Tibial nerve (tissue), 4 donors: Measurements from ENCODE around the gene IFITM5. TPM values are rescaled to one million over a fixed set of nuclear protein-coding genes. Genes with fewer than 3 reads are reported as not detected.
A peak's percentile ranks its signal among the peaks of the same experiment; 100 is the strongest.
"Not testable (repeated sequence)": the region's sequence is repeated elsewhere in the genome, so short reads cannot be mapped to it uniquely, and the experiment has no call there.

Experiments
- DNase-seq, 2 donors: peaks; one replicate each; pipeline ENCODE4 v3.0.0-alpha.2; 2019; ENCODE audit warnings: low spot score in 2 of 2
- H3K27ac ChIP-seq, 4 donors: fragments of 200-600 bp; sonication (generic) in 3 of 4; one replicate each; pipeline ENCODE4 v1.5.1; 2017 to 2019; ENCODE audit warnings: mild to moderate bottlenecking in 1 of 4
- H3K27me3 ChIP-seq, 2 donors: fragments of 200-600 bp; sonication (generic) in 1 of 2; one replicate each; pipeline versions ENCODE4 v1.5.1 to v1.6.0; 2017 to 2019
- H3K36me3 ChIP-seq, 3 donors: fragments of 200-600 bp; sonication (generic); one replicate each; pipeline ENCODE4 v1.5.1; 2018 to 2019
- H3K4me1 ChIP-seq, 4 donors: fragments of 200-600 bp; sonication (generic) in 3 of 4; one replicate each; pipeline ENCODE4 v1.5.1; 2017 to 2019
- H3K4me3 ChIP-seq, 4 donors: fragments of 200-600 bp; sonication (generic) in 3 of 4; one replicate each; pipeline ENCODE4 v1.5.1; 2017 to 2019; ENCODE audit warnings: mild to moderate bottlenecking in 1 of 4, moderate library complexity in 1 of 4
- H3K9me3 ChIP-seq, 4 donors: fragments of 200-600 bp; sonication (generic) in 3 of 4; one replicate each; pipeline ENCODE4 v1.5.1; 2017 to 2019
- EP300 ChIP-seq, 2 donors: sonication (generic); formaldehyde crosslinking; IDR thresholded peaks; one replicate each; pipeline ENCODE4 v1.6.1; 2017; ENCODE audit warnings: antibody characterized with exemption in 2 of 2, mild to moderate bottlenecking in 1 of 2
- POLR2A ChIP-seq, 2 donors: fragments of 450-650 bp; IDR thresholded peaks; one replicate each; pipeline ENCODE4 v1.6.1; 2017; ENCODE audit warnings: antibody characterized with exemption in 2 of 2, mild to moderate bottlenecking in 2 of 2, moderate library complexity in 2 of 2
- WGBS, 2 donors: methylation state at CpG; one replicate each; pipeline ENCODE4 v1.1.5; 2018; 5-methylcytosine and 5-hydroxymethylcytosine counted together
- total RNA-seq, 4 donors: library from RNA; depleted of rRNA; stranded (reverse); fragments of >200 nt; gene quantifications; one replicate each; pipeline ENCODE4 v1.1.0, GENCODE V29; 2016
- TF ChIP-seq, protein P1 (sequence below), 5 experiments: fragments of 200-600 bp in 3 of 5; fragments of 450-650 bp in 2 of 5; sonication (generic) in 3 of 5; IDR thresholded peaks; one replicate each; pipeline ENCODE4 v1.5.1; 2016 to 2019; ENCODE audit warnings: antibody characterized with exemption in 5 of 5, mild to moderate bottlenecking in 3 of 5, moderate library complexity in 2 of 5

Gene IFITM5
- total RNA-seq, 4 donors from 2014 or later, result not detected

DNA sequence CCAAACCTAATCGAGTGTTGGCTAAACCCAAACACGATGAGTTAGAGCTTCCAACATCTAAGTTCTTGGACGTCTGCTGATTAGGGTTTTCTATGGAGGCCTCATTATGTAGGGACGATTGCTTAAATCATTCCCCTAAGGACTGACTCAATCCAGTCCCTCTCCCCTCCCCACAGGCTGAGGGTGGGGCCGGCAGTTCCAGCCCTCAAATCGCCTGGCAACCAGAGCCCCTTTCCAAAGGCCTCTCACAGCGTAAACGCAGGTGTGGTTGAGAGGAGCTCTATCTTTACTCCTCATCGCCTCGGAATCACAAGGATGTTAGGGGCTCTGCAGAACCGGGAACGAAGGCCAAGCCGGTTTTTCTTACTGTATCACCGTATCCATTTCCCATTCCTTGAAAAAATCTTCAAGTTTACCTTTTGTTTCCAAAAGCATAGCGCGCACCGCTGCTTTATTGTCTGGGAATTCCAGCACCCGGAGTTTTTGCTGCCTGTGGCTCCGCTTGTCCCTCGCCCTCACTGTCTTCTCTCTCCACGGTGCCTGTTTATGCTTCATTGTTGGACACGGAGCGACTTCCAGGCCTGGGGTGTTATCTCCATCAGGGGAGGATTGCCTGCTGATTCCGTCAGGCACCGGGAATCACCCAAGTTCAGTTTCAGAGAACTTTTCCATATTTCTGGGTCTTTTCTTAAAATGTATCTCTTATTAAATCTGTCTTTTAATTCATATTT is 35.1 kb upstream of the IFITM5 start:
- Histone ChIP-seq H3K27me3 (no peaks in the 10 kb centered on the region), H3K27ac (peak overlapping the region in 3 of 4 donors; percentile 6 to 89 (median 30)), H3K9me3 (no peaks in the 10 kb centered on the region), H3K36me3 (no peaks in the 10 kb centered on the region), H3K4me3 (no peak overlapping the region), H3K4me1 (peaks cover 0 to 48% (median 21%) of the 10 kb centered on the region in 4 donors)
- TF ChIP-seq, protein P1, sequence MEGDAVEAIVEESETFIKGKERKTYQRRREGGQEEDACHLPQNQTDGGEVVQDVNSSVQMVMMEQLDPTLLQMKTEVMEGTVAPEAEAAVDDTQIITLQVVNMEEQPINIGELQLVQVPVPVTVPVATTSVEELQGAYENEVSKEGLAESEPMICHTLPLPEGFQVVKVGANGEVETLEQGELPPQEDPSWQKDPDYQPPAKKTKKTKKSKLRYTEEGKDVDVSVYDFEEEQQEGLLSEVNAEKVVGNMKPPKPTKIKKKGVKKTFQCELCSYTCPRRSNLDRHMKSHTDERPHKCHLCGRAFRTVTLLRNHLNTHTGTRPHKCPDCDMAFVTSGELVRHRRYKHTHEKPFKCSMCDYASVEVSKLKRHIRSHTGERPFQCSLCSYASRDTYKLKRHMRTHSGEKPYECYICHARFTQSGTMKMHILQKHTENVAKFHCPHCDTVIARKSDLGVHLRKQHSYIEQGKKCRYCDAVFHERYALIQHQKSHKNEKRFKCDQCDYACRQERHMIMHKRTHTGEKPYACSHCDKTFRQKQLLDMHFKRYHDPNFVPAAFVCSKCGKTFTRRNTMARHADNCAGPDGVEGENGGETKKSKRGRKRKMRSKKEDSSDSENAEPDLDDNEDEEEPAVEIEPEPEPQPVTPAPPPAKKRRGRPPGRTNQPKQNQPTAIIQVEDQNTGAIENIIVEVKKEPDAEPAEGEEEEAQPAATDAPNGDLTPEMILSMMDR (IDR thresholded peaks at IDR 0.05), result no peak
- TF ChIP-seq POLR2A (IDR thresholded peaks at IDR 0.05) (no peak), EP300 (IDR thresholded peaks at IDR 0.05) (peak in 1 of 2 donors; percentile 9)
- DNase-seq, result no peak
- 62 to 65% methylated on average over 25 of the region's 25 CpGs for WGBS, 2 donors

DNA sequence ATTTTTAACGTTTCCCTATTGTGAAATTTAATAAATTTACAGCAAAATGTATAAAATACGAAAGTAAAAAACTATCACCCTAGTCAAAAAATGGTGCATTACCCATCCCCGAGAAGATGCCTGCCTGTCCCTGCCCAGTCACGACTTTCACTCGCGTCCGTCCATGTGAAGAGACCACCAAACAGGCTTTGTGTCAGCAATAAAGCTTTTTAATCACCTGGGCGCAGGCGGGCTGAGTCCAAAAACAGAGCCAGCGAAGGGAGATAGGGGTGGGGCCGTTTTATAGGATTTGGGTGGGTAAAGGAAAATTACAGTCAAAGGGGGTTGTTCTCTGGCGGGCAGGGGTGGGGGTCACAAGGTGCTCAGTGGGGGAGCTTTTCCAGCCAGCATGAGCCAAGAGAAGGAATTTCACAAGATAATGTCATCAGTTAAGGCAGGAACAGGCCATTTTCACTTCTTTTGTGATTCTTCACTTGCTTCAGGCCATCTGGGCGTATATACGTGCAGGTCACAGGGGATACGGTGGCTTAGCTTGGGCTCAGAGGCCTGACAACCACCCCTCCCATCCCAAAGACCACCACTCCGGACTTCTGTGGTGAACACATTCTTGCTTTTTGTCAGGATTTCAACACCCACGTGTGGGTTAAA is 34.4 kb upstream of the IFITM5 start:
- H3K9me3 ChIP-seq, DNase-seq, H3K36me3 ChIP-seq, H3K27me3 ChIP-seq, H3K4me3 ChIP-seq: not testable (repeated sequence)
- Histone ChIP-seq H3K27ac (peak overlapping the region in 2 of 4 donors; percentile 30 to 89), H3K4me1 (peaks cover 0 to 48% (median 22%) of the 10 kb centered on the region in 4 donors)
- WGBS, 2 donors, result 84 to 88% methylated on average over 17 of the region's 17 CpGs

DNA sequence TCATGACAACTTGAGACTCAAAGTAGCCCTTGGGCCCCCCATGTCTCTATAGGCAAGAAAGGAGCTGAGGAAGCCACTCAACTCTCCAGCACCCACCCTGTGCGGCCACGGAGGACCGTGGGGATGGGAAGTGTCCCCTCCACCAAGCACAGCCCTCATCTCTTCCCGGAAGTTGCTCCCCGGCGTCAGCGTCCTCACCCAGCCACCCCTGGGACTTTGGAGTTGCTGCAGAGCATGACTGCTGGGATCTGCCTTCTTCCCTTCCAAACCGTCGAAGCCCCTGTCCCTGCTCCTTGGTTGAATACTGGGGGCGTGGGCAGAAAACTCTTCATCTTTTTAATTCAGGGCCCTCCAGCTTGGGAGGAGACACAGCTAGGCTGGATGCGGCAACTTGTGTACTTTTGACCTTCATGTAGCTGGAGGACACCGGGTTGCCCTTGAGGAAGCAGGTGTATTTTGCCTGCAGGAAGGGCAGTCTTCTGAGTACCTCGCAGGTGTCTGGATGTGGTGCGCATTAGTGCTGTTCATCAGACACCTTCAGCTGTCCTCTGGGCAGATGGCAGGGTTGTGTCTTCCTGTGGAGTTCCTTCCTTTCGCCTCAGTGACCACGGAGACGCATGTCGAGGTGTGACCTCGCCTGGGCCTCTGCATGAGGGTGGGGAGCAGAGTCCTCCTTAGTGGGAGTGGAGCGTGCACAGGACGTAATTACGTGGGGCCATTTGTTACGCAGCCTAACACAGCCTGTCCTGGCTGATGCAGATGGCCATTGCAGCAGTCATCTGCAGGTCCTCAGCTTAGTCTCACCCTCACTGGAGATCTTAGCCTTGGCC is 33.5 kb upstream of the IFITM5 start:
- 91 to 92% methylated on average over 22 to 23 of the region's 23 CpGs for WGBS, 2 donors
- DNase-seq, result no peak

DNA sequence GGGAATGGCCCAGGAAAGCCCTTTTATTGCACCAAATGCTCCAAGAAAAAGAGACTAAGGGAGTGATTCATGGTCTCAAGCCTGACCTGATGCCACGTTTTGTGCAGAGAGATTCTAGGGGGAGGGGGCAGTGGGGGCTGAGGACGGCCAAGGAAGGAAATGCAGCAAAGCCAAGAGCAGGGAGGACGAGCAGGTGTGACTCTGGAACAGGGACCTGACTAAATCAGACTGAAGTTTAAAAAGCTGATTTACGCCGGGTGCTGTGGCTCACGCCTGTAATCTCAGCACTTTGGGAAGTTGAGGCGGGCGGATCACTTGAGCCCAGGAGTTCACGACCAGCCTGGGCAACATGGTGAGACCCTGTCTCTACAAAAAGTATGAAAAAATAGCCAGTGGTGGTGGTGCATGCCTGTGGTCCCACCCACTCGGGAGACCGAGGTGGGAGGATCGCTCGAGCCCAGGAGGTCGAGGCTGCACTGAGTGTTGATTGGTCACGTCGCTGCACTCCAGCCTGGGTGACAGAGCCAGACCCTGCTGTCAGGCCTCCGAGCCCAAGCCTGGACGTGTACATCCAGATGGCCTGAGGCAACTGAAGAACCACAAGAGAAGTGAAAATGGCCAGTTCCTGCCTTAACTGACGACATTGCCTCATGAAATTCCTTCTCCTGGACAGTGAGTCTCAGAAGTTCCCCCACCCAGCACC is 32.2 kb upstream of the IFITM5 start:
- no peak for DNase-seq
- Histone ChIP-seq H3K27ac (no peak overlapping the region), H3K36me3 (no peaks in the 10 kb centered on the region), H3K4me3 (no peak overlapping the region), H3K27me3 (no peaks in the 10 kb centered on the region), H3K9me3 (no peaks in the 10 kb centered on the region), H3K4me1 (peaks cover 4 to 57% (median 29%) of the 10 kb centered on the region in 4 donors)
- WGBS, 2 donors, result 86 to 88% methylated on average over 19 of the region's 19 CpGs
- TF ChIP-seq EP300 (IDR thresholded peaks at IDR 0.05), result no peak
- TF ChIP-seq POLR2A (IDR thresholded peaks at IDR 0.05), result no peak
- TF ChIP-seq, protein P1 (IDR thresholded peaks at IDR 0.05), result no peak

More for the DNA sequence above, 33.5 kb upstream of the IFITM5 start:
- peaks cover 0 to 56% (median 23%) of the 10 kb centered on the region in 4 donors for H3K4me1 ChIP-seq
- H3K27me3 ChIP-seq, result no peaks in the 10 kb centered on the region
- H3K27ac ChIP-seq, result no peak overlapping the region
- H3K36me3 ChIP-seq, result no peaks in the 10 kb centered on the region
- no peak overlapping the region for H3K4me3 ChIP-seq
- H3K9me3 ChIP-seq, result no peaks in the 10 kb centered on the region
- TF ChIP-seq, protein P1 (IDR thresholded peaks at IDR 0.05), result no peak
- TF ChIP-seq POLR2A (IDR thresholded peaks at IDR 0.05) (no peak), EP300 (IDR thresholded peaks at IDR 0.05) (no peak)

DNA sequence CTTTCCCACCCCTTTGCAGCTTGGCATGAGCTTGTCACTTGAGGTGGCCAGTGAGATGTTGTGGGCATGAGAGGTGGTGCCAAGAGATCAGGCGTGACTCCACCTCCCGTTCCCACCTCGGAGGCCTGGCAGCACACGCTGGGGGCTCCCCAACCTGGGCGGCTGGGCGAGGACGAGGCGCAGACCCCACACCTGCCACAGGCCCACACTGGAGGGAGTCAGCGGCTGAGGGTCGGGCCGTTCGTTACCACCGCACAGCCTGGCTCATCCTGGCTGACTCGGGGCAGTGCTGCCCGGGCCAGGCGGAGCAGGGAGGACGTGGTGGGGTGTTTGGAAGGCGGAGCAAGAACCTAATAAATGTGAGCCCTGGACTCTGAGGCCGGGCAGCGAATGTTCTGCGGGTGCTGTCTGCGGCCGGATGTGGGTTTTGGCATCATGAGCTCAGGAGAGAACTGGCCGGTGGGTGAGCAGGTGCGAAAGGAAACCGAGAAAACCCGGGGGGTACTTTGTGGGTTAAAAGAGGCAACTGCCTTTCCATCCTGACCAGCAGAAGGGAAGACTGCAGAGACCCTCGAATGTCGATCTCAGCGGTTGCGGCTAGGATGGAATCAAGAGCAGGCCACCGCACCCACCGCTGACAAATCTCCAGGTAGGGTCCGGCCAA is 31.5 kb upstream of the IFITM5 start:
- Histone ChIP-seq H3K4me1 (peaks cover 4 to 57% (median 29%) of the 10 kb centered on the region in 4 donors), H3K36me3 (no peaks in the 10 kb centered on the region), H3K4me3 (no peak overlapping the region), H3K27ac (no peak overlapping the region), H3K9me3 (no peaks in the 10 kb centered on the region), H3K27me3 (no peaks in the 10 kb centered on the region)
- DNase-seq, result no peak
- WGBS, 2 donors, result 85 to 90% methylated on average over 26 to 34 of the region's 34 CpGs
- TF ChIP-seq EP300 (IDR thresholded peaks at IDR 0.05) (no peak), POLR2A (IDR thresholded peaks at IDR 0.05) (no peak)
- TF ChIP-seq, protein P1 (IDR thresholded peaks at IDR 0.05), result no peak
